HFF-Myc (cell line): ENCODE data around the gene GRM8.

ENCODE experiments used
- DNase-seq: peaks from one replicate; pipeline ENCODE4 v3.0.0-alpha.2; 2011; ENCODE audit warnings: low read depth; ENCODE audit errors: extremely low read depth
- H3K4me3 ChIP-seq: replicated peaks from 2 replicates; pipeline ENCODE4 v1.5.1; 2011; ENCODE audit warnings: low read depth, mild to moderate bottlenecking, control low read depth, low read length
- CTCF ChIP-seq: IDR thresholded peaks from 2 replicates; pipeline ENCODE4 v1.5.1; 2012; ENCODE audit warnings: mild to moderate bottlenecking, low read depth, low read length, control low read depth; ENCODE audit errors: missing control alignments

GRM8 gene

GRCh38 chr7:127264219-127264618 is 11.5 kb upstream of the GRM8 start:
- no peak overlapping the region for H3K4me3 ChIP-seq
- no peak for TF ChIP-seq CTCF
- DNase-seq: no peak

- TF ChIP-seq CTCF: no peak
- DNase-seq: no peak
- no peak overlapping the region for H3K4me3 ChIP-seq
These were observed 5.4 kb upstream of the GRM8 start for GRCh38 chr7:127258111-127258510.

- DNase-seq: no peak
- no peak for TF ChIP-seq CTCF
- H3K4me3 ChIP-seq: no peak overlapping the region
These were observed 4.3 kb upstream of the GRM8 start for GRCh38 chr7:127257086-127257485.

GRCh38 chr7:127256041-127256725 is 3.4 kb upstream of the GRM8 start:
- H3K4me3 ChIP-seq: no peak overlapping the region
- no peak for TF ChIP-seq CTCF
- no peak for DNase-seq

- no peak for TF ChIP-seq CTCF
- peak overlapping the region; percentile 48; the same call in 1 of the 2 replicates for H3K4me3 ChIP-seq
- no peak for DNase-seq
These were observed 1.5 kb upstream of the GRM8 start for GRCh38 chr7:127254163-127254684.

GRCh38 chr7:127253281-127254162 is 781 bp upstream of the GRM8 start:
- peak overlapping the region; percentile 48 for H3K4me3 ChIP-seq
- no peak for DNase-seq
- peak; percentile 89 for TF ChIP-seq CTCF
